C1 segment of cervical spinal cord (tissue), 14 donors: Measurements from ENCODE around the gene MBNL2.

Experiments
- DNase-seq, 14 donors: peaks; one replicate each; lab custom pipeline; 2025; lab: John Stamatoyannopoulos, UW

MBNL2 gene

GRCh38 chr13:97298816-97299215, 76.7 kb downstream of the MBNL2 start:
- DNase-seq = no peak

- no peak for DNase-seq
Observed at GRCh38 chr13:97300871-97301270, 78.7 kb downstream of the MBNL2 start.

- DNase-seq = no peak
Observed at GRCh38 chr13:97301382-97302095, 79.4 kb downstream of the MBNL2 start.

- peak in 1 of 14 donors; percentile 39 for DNase-seq
Observed at GRCh38 chr13:97302611-97303010, 80.5 kb downstream of the MBNL2 start.

- no peak for DNase-seq
Observed at GRCh38 chr13:97306106-97306505, 84.0 kb downstream of the MBNL2 start.

- no peak for DNase-seq
Observed at GRCh38 chr13:97306645-97307044, 84.5 kb downstream of the MBNL2 start.

- no peak for DNase-seq
Observed at GRCh38 chr13:97307118-97307881, 85.2 kb downstream of the MBNL2 start.

GRCh38 chr13:97307882-97308624, 85.9 kb downstream of the MBNL2 start:
- DNase-seq = peak in 5 of 14 donors; percentile 20 to 64 (median 40)

- DNase-seq = no peak
Observed at GRCh38 chr13:97308735-97309429, 86.7 kb downstream of the MBNL2 start.

GRCh38 chr13:97310809-97311436, 88.8 kb downstream of the MBNL2 start:
- no peak for DNase-seq

GRCh38 chr13:97311956-97312355, 89.8 kb downstream of the MBNL2 start:
- no peak for DNase-seq

- DNase-seq = no peak
Observed at GRCh38 chr13:97313551-97314260, 91.6 kb downstream of the MBNL2 start.

- DNase-seq = no peak
Observed at GRCh38 chr13:97316390-97316789, 94.3 kb downstream of the MBNL2 start.

- no peak for DNase-seq
Observed at GRCh38 chr13:97317933-97318332, 95.8 kb downstream of the MBNL2 start.

GRCh38 chr13:97318532-97318931, 96.4 kb downstream of the MBNL2 start:
- DNase-seq = peak in 1 of 14 donors; percentile 13

GRCh38 chr13:97319113-97319720, 97.1 kb downstream of the MBNL2 start:
- DNase-seq = peak in 3 of 14 donors; percentile 25 to 64 (median 62)

GRCh38 chr13:97321101-97321500, 99.0 kb downstream of the MBNL2 start:
- peak in 1 of 14 donors; percentile 48 for DNase-seq

- peak in 1 of 14 donors; percentile 67 for DNase-seq
Observed at GRCh38 chr13:97321616-97322321, 99.6 kb downstream of the MBNL2 start.

GRCh38 chr13:97322740-97323342, 100.7 kb downstream of the MBNL2 start:
- no peak for DNase-seq
